Thymus (tissue), 11 donors: ENCODE data around the gene TPRA1. TPM values are rescaled to one million over a fixed set of nuclear protein-coding genes. Genes with fewer than 3 reads are reported as not detected.
"Not testable (repeated sequence)": the region's sequence is repeated elsewhere in the genome, so short reads cannot be mapped to it uniquely, and the experiment has no call there.

Experiments used
- DNase-seq, 9 donors: peaks; one replicate each; pipeline ENCODE4 v3.0.0-alpha.2; 2013; ENCODE audit warnings: low spot score in 9 of 9, low read depth in 6 of 9, missing footprints in 1 of 9
- H3K27ac ChIP-seq, 2 donors: one replicate each; pipeline ENCODE4 v1.5.1; 2013; ENCODE audit warnings: control low read depth in 1 of 2, low read depth in 1 of 2, low read length in 1 of 2, mild to moderate bottlenecking in 1 of 2, moderate library complexity in 1 of 2
- H3K27me3 ChIP-seq, 2 donors: one replicate each; pipeline ENCODE4 v1.5.1; 2013; ENCODE audit warnings: low read length in 1 of 2; ENCODE audit not compliant: control insufficient read depth in 2 of 2, insufficient read depth in 1 of 2
- H3K36me3 ChIP-seq, 2 donors: one replicate each; pipeline ENCODE4 v1.5.1; 2013; ENCODE audit warnings: low read length in 1 of 2, mild to moderate bottlenecking in 1 of 2, moderate library complexity in 1 of 2; ENCODE audit not compliant: control insufficient read depth in 2 of 2, insufficient read depth in 2 of 2
- H3K4me1 ChIP-seq, 2 donors: one replicate each; pipeline ENCODE4 v1.5.1; 2013; ENCODE audit warnings: low read length in 2 of 2; ENCODE audit not compliant: control insufficient read depth in 2 of 2, insufficient read depth in 2 of 2
- H3K4me3 ChIP-seq, 2 donors: one replicate each; pipeline ENCODE4 v1.5.1; 2013; ENCODE audit warnings: low read length in 2 of 2, control low read depth in 1 of 2, mild to moderate bottlenecking in 1 of 2
- H3K9me3 ChIP-seq, 2 donors: one replicate each; pipeline ENCODE4 v1.5.1; 2013; ENCODE audit warnings: low read length in 1 of 2, mild to moderate bottlenecking in 1 of 2; ENCODE audit not compliant: control insufficient read depth in 2 of 2, insufficient read depth in 1 of 2
- WGBS: extraction: QIAGEN DNeasy Blood & Tissue Kit; methylation state at CpG from one replicate; pipeline ENCODE4 v1.1.7; 2013; 5-methylcytosine and 5-hydroxymethylcytosine counted together
- polyA plus RNA-seq: library from polyadenylated mRNA; stranded (reverse); fragments of 200-250 nt; gene quantifications from one replicate; pipeline ENCODE4 v1.2.3, GENCODE V29; 2013
- total RNA-seq: library from RNA; stranded (reverse); fragments of 120-200 nt; gene quantifications from one replicate; pipeline ENCODE4 v1.2.4, GENCODE V29; 2013
- donor health status: healthy.

The TPRA1 gene
- total and polyA plus RNA-seq, 2 donors, result 15.9 to 20.0 TPM

DNA sequence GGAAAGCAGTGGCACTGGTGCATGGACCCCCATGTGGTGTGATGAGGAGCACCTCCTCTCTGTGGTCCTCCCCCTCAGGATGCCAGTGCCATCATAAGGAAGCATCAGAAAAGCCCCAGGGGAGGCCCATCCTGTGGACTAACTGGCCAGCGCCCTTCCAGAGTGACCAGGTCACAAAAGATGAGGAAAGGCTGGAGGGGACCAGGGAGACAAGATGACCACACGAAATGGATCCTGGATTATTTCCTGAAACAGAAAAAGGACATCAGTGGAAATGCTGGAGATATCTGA, 56.4 kb downstream of the TPRA1 start:
- DNase-seq, result no peak
- no peak overlapping the region for H3K27ac ChIP-seq
- no peaks in the 10 kb centered on the region for H3K36me3 ChIP-seq
- H3K27me3 ChIP-seq, result no peaks in the 10 kb centered on the region
- no peak overlapping the region for H3K4me3 ChIP-seq
- H3K9me3 ChIP-seq, result no peaks in the 10 kb centered on the region
- peaks cover 17 to 36% of the 10 kb centered on the region in 2 donors for H3K4me1 ChIP-seq
- WGBS, result 98% methylated on average over 2 of the region's 2 CpGs

GRCh38 chr3:127532561-127533203, 57.9 kb downstream of the TPRA1 start:
- WGBS, result 96% methylated on average over 7 of the region's 7 CpGs
- no peak overlapping the region for H3K4me3 ChIP-seq
- no peaks in the 10 kb centered on the region for H3K9me3 ChIP-seq
- no peak for DNase-seq
- H3K27me3 ChIP-seq, result no peaks in the 10 kb centered on the region
- H3K27ac ChIP-seq, result no peak overlapping the region
- H3K36me3 ChIP-seq, result no peaks in the 10 kb centered on the region
- peaks cover 15 to 25% of the 10 kb centered on the region in 2 donors for H3K4me1 ChIP-seq

GRCh38 chr3:127531821-127532220, 58.7 kb downstream of the TPRA1 start:
- Histone ChIP-seq H3K4me3 (no peak overlapping the region), H3K36me3 (no peaks in the 10 kb centered on the region), H3K27ac (no peak overlapping the region), H3K9me3 (peaks cover 0 to 3% of the 10 kb centered on the region in 2 donors), H3K4me1 (peaks cover 8 to 16% of the 10 kb centered on the region in 2 donors), H3K27me3 (no peaks in the 10 kb centered on the region)
- DNase-seq, result no peak
- 99% methylated on average over 2 of the region's 2 CpGs for WGBS

DNA sequence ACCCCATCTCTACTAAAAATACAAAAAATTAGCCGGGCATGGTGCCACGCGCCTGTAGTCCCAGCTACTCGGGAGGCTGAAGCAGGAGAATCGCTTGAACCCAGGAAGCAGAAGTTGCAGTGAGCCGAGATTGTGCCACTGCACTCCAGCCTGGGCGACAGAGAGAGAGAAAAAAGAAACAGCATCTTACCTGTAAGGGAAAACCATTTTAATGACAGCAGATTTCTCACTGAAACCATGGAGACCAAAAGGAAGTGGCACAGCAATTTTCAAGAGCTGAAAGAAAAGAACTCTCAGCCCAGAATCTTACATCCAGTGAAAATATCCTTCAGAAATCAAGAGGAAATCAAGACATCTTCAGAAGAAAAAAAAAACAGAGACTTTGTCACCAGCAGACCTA, 59.7 kb downstream of the TPRA1 start:
- H3K4me1 ChIP-seq, H3K9me3 ChIP-seq, H3K27me3 ChIP-seq, DNase-seq, H3K27ac ChIP-seq, H3K4me3 ChIP-seq, H3K36me3 ChIP-seq: not testable (repeated sequence)
- 96% methylated on average over 7 of the region's 7 CpGs for WGBS

GRCh38 chr3:127529346-127530188, 61.0 kb downstream of the TPRA1 start:
- no peaks in the 10 kb centered on the region for H3K27me3 ChIP-seq
- H3K4me3 ChIP-seq, result no peak overlapping the region
- no peaks in the 10 kb centered on the region for H3K36me3 ChIP-seq
- no peak for DNase-seq
- peaks cover 0 to 4% of the 10 kb centered on the region in 2 donors for H3K9me3 ChIP-seq
- WGBS, result 70% methylated on average over 9 of the region's 9 CpGs
- H3K4me1 ChIP-seq, result no peaks in the 10 kb centered on the region
- H3K27ac ChIP-seq, result no peak overlapping the region

DNA sequence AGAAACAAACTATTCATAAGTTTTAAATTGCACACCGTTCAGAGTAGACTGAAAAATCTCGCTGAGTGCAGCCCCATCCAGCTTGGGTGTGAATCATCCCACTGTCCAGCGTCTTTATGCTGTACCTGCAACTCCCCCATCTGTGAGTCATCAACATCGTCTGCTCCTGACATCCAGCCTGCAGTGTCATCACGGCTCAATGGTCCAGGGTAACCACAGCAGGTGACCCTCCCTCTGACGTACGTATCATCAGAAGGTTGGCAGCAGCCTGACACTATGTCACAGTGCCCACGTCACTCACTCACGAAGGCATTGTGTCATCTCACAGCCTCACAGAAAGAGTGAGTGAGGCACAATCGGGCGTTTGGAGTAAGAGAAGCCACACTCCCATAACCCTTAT, 65.2 kb downstream of the TPRA1 start:
- no peak overlapping the region for H3K4me3 ChIP-seq
- peaks cover 0 to 4% of the 10 kb centered on the region in 2 donors for H3K9me3 ChIP-seq
- DNase-seq, result no peak
- H3K36me3 ChIP-seq, result no peaks in the 10 kb centered on the region
- WGBS, result 76% methylated on average over 11 of the region's 11 CpGs
- no peak overlapping the region for H3K27ac ChIP-seq
- H3K27me3 ChIP-seq, result peaks cover 0 to 8% of the 10 kb centered on the region in 2 donors
- no peaks in the 10 kb centered on the region for H3K4me1 ChIP-seq

GRCh38 chr3:127524296-127524896, 66.1 kb downstream of the TPRA1 start:
- no peaks in the 10 kb centered on the region for H3K4me1 ChIP-seq
- no peaks in the 10 kb centered on the region for H3K36me3 ChIP-seq
- H3K4me3 ChIP-seq, result no peak overlapping the region
- 57% methylated on average over 13 of the region's 13 CpGs for WGBS
- peaks cover 0 to 4% of the 10 kb centered on the region in 2 donors for H3K9me3 ChIP-seq
- no peak for DNase-seq
- H3K27ac ChIP-seq, result no peak overlapping the region
- H3K27me3 ChIP-seq, result peaks cover 0 to 8% of the 10 kb centered on the region in 2 donors
